Mesothelial cell of epicardium (in vitro differentiated cells): ENCODE results near the gene CALML5. TPM values are rescaled to one million over a fixed set of nuclear protein-coding genes. Genes with fewer than 3 reads are reported as not detected.

Experiments
- DNase-seq, 2 experiments: peaks; one replicate each; pipeline ENCODE4 v3.0.0; 2021; ENCODE audit warnings: low spot score in 2 of 2; ENCODE audit not compliant: unreplicated experiment in 2 of 2
- H3K27ac Mint-ChIP-seq: 2 replicates; pipeline ENCODE4 v1.8.0; 2021; ENCODE audit warnings: mixed read lengths
- H3K27me3 Mint-ChIP-seq: 2 replicates; pipeline ENCODE4 v1.8.0; 2021; ENCODE audit warnings: low read depth, mixed read lengths
- H3K36me3 Mint-ChIP-seq: 2 replicates; pipeline ENCODE4 v1.8.0; 2021; ENCODE audit warnings: mixed read lengths
- H3K4me1 Mint-ChIP-seq: 2 replicates; pipeline ENCODE4 v1.8.0; 2021; ENCODE audit warnings: mixed read lengths
- H3K4me3 Mint-ChIP-seq: 2 replicates; pipeline ENCODE4 v1.8.0; 2021; ENCODE audit warnings: mild to moderate bottlenecking, moderate library complexity, mixed read lengths
- H3K9me3 Mint-ChIP-seq: 2 replicates; pipeline ENCODE4 v1.8.0; 2021; ENCODE audit warnings: mixed read lengths
- total RNA-seq: library from RNA; stranded (reverse); gene quantifications from 3 replicates; pipeline ENCODE4 v1.2.1, GENCODE V29; 2021
- TF ChIP-seq, protein P1 (sequence below): fragments of 200-600 bp; sonication (generic); IDR thresholded peaks from one replicate; pipeline ENCODE4 v1.5.0; 2021; ENCODE audit warnings: antibody characterized with exemption; ENCODE audit not compliant: unreplicated experiment

CALML5 gene
- total RNA-seq, 1 donor from 2014 or later, result not detected

DNA sequence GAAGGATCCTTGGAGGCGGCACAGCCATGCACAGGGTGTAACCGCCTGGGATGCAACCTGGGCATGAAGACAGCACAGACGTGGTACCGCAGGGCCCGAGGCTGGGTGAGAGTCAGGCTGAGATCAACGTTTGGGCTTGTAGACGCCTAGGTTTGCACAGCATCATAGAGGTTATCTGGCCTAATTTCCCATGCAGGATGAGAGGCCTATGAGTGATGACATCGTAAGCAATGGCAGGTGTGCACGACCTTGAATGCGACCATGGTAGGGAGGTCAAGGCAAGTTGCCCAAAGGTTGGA lies 32.9 kb upstream of the CALML5 start:
- peaks cover 23% of the 10 kb centered on the region for H3K4me1 Mint-ChIP-seq
- peak in 1 of 2 experiments; percentile 10 for DNase-seq
- H3K36me3 Mint-ChIP-seq, result no peaks in the 10 kb centered on the region
- no peaks in the 10 kb centered on the region for H3K27me3 Mint-ChIP-seq
- H3K4me3 Mint-ChIP-seq, result no peak overlapping the region
- TF ChIP-seq, protein P1, sequence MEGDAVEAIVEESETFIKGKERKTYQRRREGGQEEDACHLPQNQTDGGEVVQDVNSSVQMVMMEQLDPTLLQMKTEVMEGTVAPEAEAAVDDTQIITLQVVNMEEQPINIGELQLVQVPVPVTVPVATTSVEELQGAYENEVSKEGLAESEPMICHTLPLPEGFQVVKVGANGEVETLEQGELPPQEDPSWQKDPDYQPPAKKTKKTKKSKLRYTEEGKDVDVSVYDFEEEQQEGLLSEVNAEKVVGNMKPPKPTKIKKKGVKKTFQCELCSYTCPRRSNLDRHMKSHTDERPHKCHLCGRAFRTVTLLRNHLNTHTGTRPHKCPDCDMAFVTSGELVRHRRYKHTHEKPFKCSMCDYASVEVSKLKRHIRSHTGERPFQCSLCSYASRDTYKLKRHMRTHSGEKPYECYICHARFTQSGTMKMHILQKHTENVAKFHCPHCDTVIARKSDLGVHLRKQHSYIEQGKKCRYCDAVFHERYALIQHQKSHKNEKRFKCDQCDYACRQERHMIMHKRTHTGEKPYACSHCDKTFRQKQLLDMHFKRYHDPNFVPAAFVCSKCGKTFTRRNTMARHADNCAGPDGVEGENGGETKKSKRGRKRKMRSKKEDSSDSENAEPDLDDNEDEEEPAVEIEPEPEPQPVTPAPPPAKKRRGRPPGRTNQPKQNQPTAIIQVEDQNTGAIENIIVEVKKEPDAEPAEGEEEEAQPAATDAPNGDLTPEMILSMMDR, result no peak
- H3K27ac Mint-ChIP-seq, result no peak overlapping the region
- no peaks in the 10 kb centered on the region for H3K9me3 Mint-ChIP-seq

DNA sequence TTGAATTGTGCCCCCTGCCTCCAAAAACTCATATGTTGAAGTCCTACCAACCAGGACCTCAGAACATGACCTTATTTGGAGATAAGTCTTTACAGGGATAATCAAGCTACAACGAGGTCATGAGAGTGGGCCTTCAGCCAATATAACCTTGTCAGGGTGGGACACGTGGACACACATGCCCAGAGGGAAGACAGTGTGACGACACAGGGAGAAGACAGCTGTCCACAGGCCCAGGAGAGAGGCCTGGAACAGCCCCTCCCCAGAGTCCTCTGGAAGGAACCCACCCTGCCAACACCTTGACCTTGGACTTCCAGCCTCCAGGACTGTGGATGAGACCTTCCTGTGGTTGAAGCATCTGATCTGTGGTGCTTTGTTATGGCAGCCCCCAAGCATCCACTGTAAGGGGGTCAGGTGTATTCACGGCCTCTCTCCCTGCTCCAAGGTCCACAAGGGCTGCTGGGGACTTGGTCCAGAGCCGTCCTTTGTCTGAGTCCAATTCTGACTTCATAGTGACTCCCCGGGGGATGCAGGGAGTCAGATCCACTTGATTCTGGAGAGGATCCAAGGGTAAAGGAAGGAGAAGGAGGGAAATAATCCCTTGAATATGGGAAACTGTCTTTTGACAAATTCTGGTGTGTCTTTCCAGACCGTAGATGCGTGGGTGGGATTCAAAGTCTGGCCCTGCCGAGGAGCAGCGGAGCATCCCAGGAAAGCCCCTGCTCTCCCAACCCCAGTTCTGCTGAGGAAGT lies 32.4 kb upstream of the CALML5 start:
- H3K4me1 Mint-ChIP-seq, result peaks cover 23% of the 10 kb centered on the region
- no peaks in the 10 kb centered on the region for H3K36me3 Mint-ChIP-seq
- no peaks in the 10 kb centered on the region for H3K9me3 Mint-ChIP-seq
- no peak overlapping the region for H3K27ac Mint-ChIP-seq
- TF ChIP-seq, protein P1, result no peak
- H3K27me3 Mint-ChIP-seq, result no peaks in the 10 kb centered on the region
- H3K4me3 Mint-ChIP-seq, result no peak overlapping the region
- DNase-seq, result peak in 1 of 2 experiments; percentile 2

DNA sequence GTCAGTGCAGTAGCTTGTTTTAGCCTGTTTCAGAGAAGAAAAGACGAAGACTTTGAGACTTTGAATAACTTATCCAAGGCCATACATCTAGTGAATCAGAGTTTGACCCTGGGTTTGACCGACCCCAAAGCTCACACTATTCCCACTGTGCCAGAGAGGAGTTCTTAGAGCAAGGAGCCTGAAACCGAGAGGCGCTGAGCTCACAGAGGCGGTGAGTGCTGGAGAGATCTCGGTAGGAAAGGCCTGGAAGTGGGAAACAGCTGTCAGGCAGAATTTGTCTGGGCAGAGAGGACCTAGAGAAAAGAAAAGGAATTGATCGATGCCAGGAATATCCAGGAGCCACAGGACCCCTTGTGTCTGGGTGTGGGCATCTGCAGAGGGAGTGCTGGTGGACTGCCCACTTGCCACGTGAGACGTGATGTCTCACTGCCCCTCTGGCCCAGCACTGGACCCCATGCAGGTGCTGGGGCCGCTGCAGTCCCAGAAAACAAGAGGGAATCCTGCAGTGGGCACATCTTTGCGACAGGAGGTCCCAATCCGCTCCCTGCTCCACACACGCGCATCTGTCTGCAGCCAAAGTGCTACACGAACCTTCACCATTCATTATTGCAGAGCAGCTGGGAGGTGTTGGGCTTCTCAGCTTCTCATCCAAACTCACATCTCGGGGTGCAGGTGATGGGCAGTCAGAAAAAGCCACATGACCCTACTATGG lies 31.6 kb upstream of the CALML5 start:
- H3K36me3 Mint-ChIP-seq, result no peaks in the 10 kb centered on the region
- H3K27me3 Mint-ChIP-seq, result no peaks in the 10 kb centered on the region
- TF ChIP-seq, protein P1, result no peak
- peak in 1 of 2 experiments; percentile 2 for DNase-seq
- H3K4me3 Mint-ChIP-seq, result no peak overlapping the region
- peaks cover 28% of the 10 kb centered on the region for H3K4me1 Mint-ChIP-seq
- H3K27ac Mint-ChIP-seq, result no peak overlapping the region
- no peaks in the 10 kb centered on the region for H3K9me3 Mint-ChIP-seq

DNA sequence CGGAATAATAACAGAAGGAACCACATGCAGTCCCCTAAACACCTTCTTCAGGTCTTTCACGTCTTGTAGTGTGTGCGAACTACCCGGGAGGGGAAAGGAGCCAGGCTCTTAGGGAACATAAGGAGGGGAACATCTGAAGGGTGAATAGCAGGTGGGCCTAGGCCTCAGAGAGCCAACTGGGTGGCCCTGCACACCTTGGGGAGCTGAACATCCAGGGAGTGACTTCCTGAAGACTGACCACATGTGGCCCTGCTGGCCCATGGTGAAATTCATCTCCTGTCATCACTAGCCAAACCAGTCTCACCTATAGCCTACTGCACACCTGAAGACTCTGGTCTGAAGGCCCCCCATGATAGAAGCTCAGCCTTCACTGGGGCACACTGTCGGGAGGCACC lies 31.0 kb upstream of the CALML5 start:
- H3K36me3 Mint-ChIP-seq, result no peaks in the 10 kb centered on the region
- TF ChIP-seq, protein P1, result no peak
- peaks cover 31% of the 10 kb centered on the region for H3K4me1 Mint-ChIP-seq
- no peaks in the 10 kb centered on the region for H3K27me3 Mint-ChIP-seq
- DNase-seq, result peak in 1 of 2 experiments; percentile 4
- no peaks in the 10 kb centered on the region for H3K9me3 Mint-ChIP-seq
- no peak overlapping the region for H3K4me3 Mint-ChIP-seq
- no peak overlapping the region for H3K27ac Mint-ChIP-seq

DNA sequence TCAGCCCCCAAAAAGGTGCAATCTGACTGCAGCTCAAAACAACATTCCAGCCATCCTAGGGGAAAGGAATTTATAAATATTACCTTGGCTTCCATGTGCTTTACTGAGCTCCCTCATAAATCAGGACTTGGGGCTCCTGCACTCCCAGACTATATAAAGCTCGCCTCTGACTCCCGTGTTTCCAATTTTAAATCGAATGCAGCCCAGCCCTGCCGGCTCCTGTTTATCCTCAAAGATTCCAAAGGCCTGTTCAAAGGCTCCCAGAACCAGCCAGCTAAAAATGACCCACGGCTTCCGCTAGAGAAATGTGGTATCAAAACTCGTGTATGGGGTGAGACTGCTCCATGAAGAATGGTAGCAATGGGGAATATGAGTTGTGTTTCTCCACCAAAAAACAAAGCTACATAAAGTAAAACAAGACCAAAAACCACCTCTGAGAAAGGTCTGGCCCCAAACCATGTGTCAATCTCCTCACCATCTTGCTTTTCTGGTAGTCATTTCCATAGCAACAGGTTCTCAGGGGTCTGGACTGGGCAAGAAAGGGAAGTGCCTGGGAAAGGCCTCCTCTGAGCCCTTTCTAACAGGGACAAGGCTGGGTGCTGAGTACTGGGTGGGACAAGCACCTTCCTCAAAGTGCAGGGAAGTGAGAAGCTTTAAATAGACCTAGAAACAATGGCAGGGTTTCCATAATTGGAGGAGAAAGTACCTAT lies 30.5 kb upstream of the CALML5 start:
- H3K27ac Mint-ChIP-seq, result peak overlapping the region; percentile 86
- no peaks in the 10 kb centered on the region for H3K27me3 Mint-ChIP-seq
- no peaks in the 10 kb centered on the region for H3K36me3 Mint-ChIP-seq
- no peaks in the 10 kb centered on the region for H3K9me3 Mint-ChIP-seq
- no peak overlapping the region for H3K4me3 Mint-ChIP-seq
- H3K4me1 Mint-ChIP-seq, result peaks cover 30% of the 10 kb centered on the region
- DNase-seq, result peak in 1 of 2 experiments; percentile 1
- TF ChIP-seq, protein P1, result no peak
